Jurkat, Clone E6-1 (cell line): ENCODE measurements around the gene ATP1A4.

ENCODE experiments used
- DNase-seq: peaks from one replicate; pipeline ENCODE4 v3.0.0-alpha.2; 2011; ENCODE audit warnings: low read depth, low spot score
- H3K4me3 ChIP-seq: 2 replicates; pipeline ENCODE4 v1.5.1; 2011; ENCODE audit warnings: mild to moderate bottlenecking, low read length, control low read depth, moderate library complexity

ATP1A4 gene

DNA sequence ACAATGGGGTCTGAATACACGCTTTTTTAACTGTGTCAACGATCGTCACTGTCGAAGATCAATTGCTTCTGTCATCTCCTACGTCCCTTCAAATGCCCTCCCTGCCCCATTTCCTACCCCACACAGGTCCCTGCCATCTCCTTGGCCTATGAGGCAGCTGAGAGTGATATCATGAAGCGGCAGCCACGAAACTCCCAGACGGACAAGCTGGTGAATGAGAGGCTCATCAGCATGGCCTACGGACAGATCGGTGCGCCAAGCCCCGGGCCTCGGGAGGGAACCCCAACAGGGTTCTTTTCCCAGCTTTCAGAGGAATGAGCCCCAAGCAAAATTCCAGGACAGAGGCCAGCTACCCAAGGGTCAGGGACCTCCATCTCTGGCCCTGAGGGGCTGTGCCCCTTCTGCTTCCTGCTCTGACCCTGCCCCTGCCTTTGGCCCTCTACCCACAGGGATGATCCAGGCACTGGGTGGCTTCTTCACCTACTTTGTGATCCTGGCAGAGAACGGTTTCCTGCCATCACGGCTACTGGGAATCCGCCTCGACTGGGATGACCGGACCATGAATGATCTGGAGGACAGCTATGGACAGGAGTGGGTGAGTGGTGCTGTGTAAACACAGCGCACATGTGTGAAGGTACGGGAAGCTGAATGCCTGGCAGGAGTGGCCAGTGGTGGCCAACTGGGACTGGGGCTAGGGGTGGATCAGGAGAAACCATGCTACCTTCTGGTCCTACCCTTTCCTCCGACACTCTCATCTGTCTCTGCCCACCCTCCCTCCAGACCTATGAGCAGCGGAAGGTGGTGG, 15.1 kb upstream of the ATP1A4 start:
- DNase-seq: no peak
- no peak overlapping the region for H3K4me3 ChIP-seq

- no peak for DNase-seq
- no peak overlapping the region for H3K4me3 ChIP-seq
Measured at GRCh38 chr1:160136926-160137200, 14.5 kb upstream of the ATP1A4 start.

- DNase-seq: no peak
Measured at GRCh38 chr1:160137216-160137862, 14.1 kb upstream of the ATP1A4 start.

GRCh38 chr1:160139840-160140239, 11.6 kb upstream of the ATP1A4 start:
- no peak for DNase-seq
- no peak overlapping the region for H3K4me3 ChIP-seq

More at GRCh38 chr1:160137216-160137862, 14.1 kb upstream of the ATP1A4 start:
- no peak overlapping the region for H3K4me3 ChIP-seq

DNA sequence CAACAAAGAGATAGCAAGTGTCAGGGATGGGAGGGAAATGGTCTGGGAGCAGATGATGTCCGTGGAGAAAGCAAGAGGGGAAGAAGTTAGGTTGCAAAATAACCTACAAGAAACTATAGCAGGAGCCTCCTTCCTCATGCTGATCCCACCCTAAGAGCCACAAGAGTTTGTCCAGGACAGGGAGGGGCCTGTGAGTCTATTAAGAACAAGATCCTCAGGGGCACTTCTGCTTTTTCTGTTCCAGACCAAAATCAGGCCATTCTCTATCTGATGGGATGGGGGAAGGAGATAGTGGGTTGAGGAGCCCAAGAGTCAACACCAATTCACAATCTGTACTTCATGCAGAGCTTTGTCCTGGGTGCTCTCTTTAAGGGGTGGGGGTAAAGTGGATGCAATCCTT, 7.7 kb upstream of the ATP1A4 start:
- DNase-seq: no peak
- H3K4me3 ChIP-seq: no peak overlapping the region

GRCh38 chr1:160144921-160145320, 6.5 kb upstream of the ATP1A4 start:
- DNase-seq: no peak

GRCh38 chr1:160146107-160146506, 5.3 kb upstream of the ATP1A4 start:
- no peak overlapping the region for H3K4me3 ChIP-seq
- DNase-seq: no peak

More at GRCh38 chr1:160144921-160145320, 6.5 kb upstream of the ATP1A4 start:
- H3K4me3 ChIP-seq: no peak overlapping the region

DNA sequence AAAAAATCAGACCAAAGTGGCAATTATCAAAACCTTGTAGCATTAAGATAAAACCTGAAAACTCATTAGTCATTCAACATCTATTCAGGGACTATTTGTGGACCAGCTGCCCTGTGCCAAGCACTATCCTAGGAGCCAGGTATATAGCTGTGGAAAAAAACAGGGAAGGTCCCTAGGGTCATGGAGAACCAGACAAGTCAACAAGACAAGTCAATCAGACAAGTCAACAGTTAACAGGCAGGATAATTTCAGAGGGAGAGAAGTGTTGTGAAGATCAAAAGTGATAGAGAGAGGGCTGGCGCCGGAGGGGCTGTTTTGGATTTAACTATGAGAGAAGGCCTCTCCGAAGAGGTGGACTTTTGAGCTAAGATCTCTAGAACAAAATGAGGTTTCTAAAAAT, 3.3 kb upstream of the ATP1A4 start:
- no peak for DNase-seq
- H3K4me3 ChIP-seq: no peak overlapping the region

- DNase-seq: no peak
- H3K4me3 ChIP-seq: no peak overlapping the region
Measured at GRCh38 chr1:160149233-160149632, 2.2 kb upstream of the ATP1A4 start.

DNA sequence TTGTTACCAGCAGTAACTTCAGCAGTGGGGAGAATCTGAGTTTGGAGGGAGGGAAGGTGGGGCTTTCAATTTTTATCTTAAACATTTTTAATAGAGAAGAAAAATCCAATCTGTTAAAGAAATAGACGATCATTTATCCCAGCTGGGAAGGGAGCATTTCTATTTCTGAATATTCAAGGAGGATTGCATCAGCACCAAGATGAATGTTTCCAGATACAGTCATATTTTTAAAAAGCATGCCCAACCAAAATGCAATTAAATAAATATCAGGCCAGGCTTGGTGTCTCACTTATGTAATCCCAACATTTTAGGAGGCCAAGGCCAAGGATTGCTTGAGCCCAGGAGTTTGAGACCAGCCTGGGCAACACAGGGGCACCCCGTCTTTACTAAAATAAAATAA, 1.7 kb upstream of the ATP1A4 start:
- DNase-seq: no peak
- no peak overlapping the region for H3K4me3 ChIP-seq

DNA sequence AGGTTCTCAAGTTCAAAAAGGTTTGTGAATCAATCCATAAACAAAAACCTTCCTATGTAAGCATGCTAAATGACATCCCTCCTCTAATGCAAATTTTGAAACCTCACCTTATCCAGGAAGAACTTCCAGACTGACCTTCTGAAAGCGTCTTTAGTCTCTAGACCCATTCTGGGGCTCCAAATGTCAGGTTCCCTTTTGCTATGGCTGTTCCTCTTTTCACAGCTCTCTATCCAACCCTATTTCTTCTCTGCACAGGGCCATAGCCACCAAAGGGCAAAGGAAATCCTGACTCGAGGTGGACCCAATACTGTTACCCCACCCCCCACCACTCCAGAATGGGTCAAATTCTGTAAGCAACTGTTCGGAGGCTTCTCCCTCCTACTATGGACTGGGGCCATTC, 3.4 kb downstream of the ATP1A4 start:
- no peak for DNase-seq

GRCh38 chr1:160156361-160156760, 5.0 kb downstream of the ATP1A4 start:
- H3K4me3 ChIP-seq: no peak overlapping the region
- DNase-seq: no peak

More for the DNA sequence above, 3.4 kb downstream of the ATP1A4 start:
- no peak overlapping the region for H3K4me3 ChIP-seq

- DNase-seq: no peak
- no peak overlapping the region for H3K4me3 ChIP-seq
Measured at GRCh38 chr1:160157174-160157573, 5.8 kb downstream of the ATP1A4 start.

DNA sequence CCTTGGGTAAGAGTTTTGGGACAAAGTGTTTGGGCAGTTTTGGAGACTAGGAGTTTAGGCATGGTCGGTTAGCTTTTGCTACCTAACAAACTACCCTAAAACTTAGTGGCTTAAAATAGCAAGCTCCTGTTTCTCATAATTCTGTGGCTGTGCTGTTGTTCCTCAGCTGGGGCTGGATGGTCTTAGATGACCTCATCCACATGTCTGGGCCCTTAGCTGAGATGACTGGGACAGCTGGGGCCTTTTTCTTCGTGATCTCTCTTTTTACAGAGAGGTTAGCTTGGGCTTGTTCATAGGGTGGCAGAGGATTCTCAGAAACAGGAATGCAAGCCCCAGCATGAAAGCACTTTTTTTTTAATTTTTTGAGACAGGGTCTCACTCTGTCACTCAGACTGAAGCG, 6.6 kb downstream of the ATP1A4 start:
- no peak for DNase-seq
- no peak overlapping the region for H3K4me3 ChIP-seq

GRCh38 chr1:160158534-160158933, 7.1 kb downstream of the ATP1A4 start:
- DNase-seq: no peak
- no peak overlapping the region for H3K4me3 ChIP-seq

- no peak for DNase-seq
- H3K4me3 ChIP-seq: no peak overlapping the region
Measured at GRCh38 chr1:160159846-160160245, 8.4 kb downstream of the ATP1A4 start.

GRCh38 chr1:160161965-160162705, 10.7 kb downstream of the ATP1A4 start:
- no peak overlapping the region for H3K4me3 ChIP-seq
- no peak for DNase-seq

- DNase-seq: no peak
- no peak overlapping the region for H3K4me3 ChIP-seq
Measured at GRCh38 chr1:160162931-160163330, 11.5 kb downstream of the ATP1A4 start.

- H3K4me3 ChIP-seq: no peak overlapping the region
- DNase-seq: no peak
Measured at GRCh38 chr1:160163615-160164014, 12.2 kb downstream of the ATP1A4 start.

- H3K4me3 ChIP-seq: no peak overlapping the region
- no peak for DNase-seq
Measured at GRCh38 chr1:160164121-160164520, 12.7 kb downstream of the ATP1A4 start.
